Keratinocyte (primary cell): ENCODE data around the gene GARIN6.

Experiments used
- CTCF ChIP-seq, 3 experiments: IDR thresholded peaks in 1 of 3; conservative IDR thresholded peaks in 1 of 3; optimal IDR thresholded peaks in 1 of 3; 2 replicates in 2 of 3; 3 replicates in 1 of 3; pipeline versions ENCODE3 to v1.5.1; 2011; ENCODE audit warnings: low read length in 3 of 3, mild to moderate bottlenecking in 3 of 3, moderate library complexity in 2 of 3, control low read depth in 1 of 3, inconsistent platforms in 1 of 3; ENCODE audit not compliant: insufficient read depth in 2 of 3; ENCODE audit errors: extremely low read depth in 1 of 3
- EZH2 ChIP-seq: IDR thresholded peaks from one replicate; pipeline ENCODE4 v1.6.1; 2012; ENCODE audit warnings: inconsistent platforms, mild to moderate bottlenecking, low read length, moderate library complexity

DNA sequence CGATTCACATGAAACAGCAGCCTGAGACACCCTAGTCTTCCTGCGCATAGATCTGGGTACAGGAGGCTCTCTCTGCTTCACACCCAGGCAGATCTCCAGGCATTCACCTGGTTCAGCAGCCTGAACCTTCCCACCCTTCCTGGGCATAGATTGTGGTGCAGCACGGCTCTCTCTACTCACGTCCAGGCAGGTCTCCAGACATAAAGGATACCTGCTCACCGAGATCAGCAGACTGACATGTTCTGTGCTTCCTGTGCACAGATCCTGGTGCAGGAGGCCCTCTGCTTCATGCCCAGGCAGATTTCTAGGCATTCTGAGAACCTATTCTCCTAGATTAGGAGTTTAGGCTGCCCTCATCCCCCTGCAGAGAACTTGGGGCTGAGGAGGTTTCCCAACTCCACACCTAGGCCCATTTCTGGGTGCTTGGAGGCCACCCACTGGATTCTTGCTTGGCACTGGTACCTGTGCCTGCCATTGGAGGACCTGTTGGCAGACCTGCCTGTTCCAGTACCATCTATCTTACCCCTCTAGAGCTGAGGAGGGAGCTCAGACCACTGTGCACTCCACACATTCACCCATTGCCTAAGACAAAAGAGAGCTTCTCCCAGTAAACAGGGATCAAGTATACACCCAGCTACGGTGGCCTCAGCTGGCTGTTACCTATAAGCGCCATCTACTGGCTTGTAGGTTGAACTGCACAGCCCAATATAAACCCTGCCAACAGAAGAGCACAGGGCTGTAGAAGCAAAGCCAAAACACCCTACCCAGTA lies 28.0 kb upstream of the GARIN6 start:
- TF ChIP-seq EZH2 = no peak
- peak; percentile 70 to 77 (median 76) for TF ChIP-seq CTCF (optimal IDR thresholded peaks at IDR 0.05 in 1 of 3, IDR thresholded peaks at IDR 0.05 in 1 of 3, conservative IDR thresholded peaks at IDR 0.05 in 1 of 3; ENCODE audit: extremely low read depth in 1 of 3, insufficient read depth in 2 of 3, low read length in 3 of 3)
